Activated gamma-delta T cell treated with Interleukin-2 at 50 U/mL for 16 hours (primary cell): ENCODE measurements around the gene TFRC.
"Not testable (repeated sequence)": the region's sequence is repeated elsewhere in the genome, so short reads cannot be mapped to it uniquely, and the experiment has no call there.

ENCODE experiments used
- DNase-seq: peaks from one replicate; pipeline ENCODE4 v3.0.0-alpha.2; 2020

TFRC gene

DNA sequence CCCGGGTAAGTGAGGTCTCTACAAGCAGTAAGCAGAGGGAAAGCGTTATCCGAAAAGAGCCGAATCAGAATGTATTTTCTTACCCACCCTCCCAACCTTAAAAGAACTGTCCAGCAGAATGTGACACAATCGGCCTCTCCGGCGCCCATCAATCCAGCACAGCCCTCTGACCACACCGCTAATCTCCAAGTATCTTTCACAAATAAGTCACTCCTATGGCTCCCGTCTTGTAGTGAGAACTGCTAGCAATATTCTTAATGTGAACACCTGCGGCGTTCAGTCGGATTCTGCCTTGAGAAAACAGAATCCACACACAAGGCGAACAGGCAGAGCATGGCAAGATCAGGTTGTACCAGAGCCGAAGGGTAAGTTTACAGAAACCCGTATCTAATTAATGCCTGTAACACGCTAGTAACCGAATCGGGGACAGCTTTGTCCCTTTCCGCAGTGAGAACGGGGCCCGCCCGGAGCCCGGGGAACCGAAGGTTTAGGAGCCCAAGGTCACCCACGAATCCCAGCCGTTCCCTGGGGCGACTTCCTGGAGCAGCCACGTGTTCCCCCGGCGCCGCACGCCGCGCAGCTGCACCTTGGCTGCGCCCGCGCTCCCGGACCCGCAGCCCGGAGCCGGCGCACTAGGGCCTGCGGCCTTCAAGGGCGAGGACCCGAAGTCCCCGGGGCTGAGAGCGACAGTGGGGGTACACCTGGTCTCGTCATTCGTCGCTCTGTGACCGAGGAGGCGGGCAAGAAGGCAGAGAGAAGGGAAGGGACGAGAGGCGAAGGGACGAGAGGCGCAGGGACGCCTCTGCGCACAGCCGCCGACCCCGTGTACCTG, 672 bp downstream of the TFRC start:
- DNase-seq, result peak; percentile 37

DNA sequence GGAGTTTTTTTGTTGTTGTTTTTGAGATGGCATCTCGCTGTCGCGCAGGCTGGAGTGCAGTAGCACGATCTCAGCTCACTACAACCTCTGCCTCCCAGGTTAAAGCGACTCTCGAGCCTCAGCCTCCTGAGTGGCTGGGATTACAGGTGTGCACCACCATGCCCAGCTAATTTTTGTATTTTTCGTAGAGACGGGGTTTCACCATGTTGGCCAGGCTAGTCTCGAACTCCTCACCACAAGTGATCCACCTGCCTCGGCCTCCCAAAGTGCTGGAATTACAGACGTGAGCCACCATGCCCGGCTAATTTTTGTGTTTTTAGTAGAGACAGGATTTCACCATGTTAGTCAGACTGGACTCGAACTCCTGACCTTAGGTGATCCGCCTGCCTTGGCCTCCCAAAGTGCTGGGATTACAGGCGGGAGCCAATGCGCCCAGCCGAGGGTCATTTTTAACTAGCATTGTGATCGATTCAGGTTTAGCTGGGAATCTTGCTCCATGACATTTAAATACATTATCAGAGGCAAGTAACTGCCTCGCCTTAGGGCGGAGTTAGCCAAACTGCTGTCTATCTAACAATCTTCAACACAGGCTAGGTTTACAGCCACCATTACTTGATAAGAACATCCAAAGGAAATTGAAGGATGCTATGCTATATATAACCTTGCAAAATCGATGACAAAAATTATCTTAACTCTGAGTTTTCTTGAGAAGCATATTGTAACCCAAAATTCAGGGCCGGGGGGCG, 1.6 kb downstream of the TFRC start:
- DNase-seq, result not testable (repeated sequence)

- DNase-seq, result no peak
These were observed 2.2 kb downstream of the TFRC start for GRCh38 chr3:196079682-196080081.

- no peak for DNase-seq
These were observed 6.9 kb downstream of the TFRC start for GRCh38 chr3:196075013-196075412.

DNA sequence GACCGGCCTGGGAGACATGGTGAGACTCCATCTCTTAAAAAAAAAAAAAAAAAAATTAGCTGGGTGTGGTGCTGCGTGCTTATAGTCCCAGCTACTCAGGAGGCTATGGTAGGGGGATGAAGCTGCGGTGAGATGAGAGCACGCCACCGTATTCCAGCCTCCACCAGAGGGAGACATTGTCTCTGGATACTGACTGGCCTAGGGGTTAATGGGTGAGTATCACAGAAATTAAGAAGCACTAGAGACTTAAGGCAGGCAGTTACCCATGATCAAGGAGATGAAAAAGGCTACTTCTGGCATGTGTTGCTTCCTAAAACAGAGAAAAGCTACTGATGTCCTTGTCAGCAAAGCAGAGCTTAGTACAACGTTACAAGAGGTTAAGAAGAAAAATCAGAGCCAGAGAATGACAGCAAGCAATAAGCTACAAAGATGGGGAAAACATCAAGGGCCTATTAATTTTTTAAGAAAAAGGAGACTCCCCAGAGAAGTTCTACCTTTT, 8.6 kb downstream of the TFRC start:
- peak; percentile 62 for DNase-seq

GRCh38 chr3:196072313-196072712, 9.6 kb downstream of the TFRC start:
- no peak for DNase-seq

- not testable (repeated sequence) for DNase-seq
These were observed 13.1 kb downstream of the TFRC start for GRCh38 chr3:196068812-196069211.

DNA sequence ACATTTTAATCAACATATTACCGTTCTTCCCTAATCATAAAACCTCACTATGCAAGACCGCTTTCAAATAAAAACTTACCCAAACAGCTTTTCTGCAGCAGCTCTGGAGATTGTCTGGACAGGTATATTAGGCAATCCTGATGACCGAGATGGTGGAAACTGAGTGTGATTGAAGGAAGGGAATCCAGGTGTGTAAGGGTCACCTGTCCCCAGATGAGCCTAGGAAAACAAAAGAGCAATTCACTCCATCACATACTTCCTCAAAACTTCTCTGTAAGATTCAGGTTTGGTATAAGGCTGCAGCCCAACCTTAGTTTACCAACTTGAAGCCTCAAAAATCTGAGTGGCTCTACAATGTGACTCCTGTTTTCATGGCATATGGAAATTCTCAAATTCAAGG, 14.5 kb downstream of the TFRC start:
- DNase-seq, result no peak

DNA sequence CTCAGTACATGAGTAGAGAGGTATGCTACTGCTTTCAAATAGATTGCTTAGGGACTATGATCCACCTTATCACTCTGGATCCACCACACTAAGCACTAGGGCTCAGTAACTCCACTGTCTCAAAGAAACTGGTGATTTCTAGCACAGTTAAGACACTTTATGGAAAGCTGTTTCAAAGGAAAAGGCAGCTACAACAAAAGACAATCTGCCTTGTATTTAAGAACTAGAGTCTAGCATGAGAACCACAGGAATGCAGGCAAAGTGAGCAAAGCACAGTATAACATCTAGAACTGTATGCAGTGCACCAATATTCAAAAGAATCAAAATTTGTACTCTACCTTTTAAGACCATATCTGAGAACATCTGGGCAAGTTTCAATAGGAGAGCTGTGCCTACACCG, 17.9 kb downstream of the TFRC start:
- no peak for DNase-seq

- DNase-seq, result no peak
These were observed 18.4 kb downstream of the TFRC start for GRCh38 chr3:196063456-196063855.

- DNase-seq, result no peak
These were observed 18.8 kb downstream of the TFRC start for GRCh38 chr3:196063049-196063448.

- no peak for DNase-seq
These were observed 21.1 kb downstream of the TFRC start for GRCh38 chr3:196060834-196061233.

DNA sequence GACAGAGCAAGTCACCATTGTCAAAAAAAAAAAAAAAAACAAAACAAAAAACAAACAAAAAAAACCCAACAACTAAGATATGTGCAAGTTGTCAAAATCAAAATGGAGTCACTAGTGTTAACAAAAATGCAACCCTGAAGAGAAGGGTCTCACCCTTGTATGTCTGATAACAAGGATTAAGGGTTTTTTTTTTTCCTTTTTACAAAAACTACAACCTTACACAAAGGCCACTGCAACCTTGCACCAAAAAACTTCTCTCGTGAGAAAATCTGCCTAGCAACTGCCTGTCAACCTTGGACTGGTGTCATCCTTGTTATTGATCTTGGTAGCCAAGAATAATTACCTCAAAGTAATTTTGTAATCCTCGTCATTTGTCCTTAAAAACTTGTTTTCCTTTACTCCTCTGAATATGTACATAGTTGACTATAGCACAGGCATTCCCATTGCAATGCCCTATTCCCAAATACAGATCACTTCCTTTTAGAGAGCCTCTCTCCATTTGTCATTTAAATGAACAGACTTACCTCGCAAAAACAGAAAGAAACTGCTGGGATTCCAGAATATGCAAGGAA, 24.0 kb downstream of the TFRC start:
- DNase-seq, result no peak

DNA sequence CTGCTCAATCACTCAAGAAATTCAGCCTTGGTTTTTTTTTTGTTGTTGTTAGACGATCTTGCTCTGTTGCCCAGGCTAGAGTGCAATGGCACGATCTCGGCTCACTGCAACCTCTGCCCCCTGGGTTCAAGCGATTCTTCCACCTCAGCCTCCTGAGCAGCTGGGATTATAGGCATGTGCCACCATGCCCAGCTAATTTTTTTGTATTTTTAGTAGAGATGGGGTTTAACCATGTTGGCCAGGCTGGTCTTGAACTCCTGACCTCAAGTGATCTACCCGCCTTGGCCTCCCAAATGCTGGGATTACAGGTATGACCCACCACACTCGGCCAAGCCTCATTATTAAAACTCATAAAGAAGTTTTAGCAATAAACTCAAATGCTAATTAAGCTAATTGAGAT, 25.5 kb downstream of the TFRC start:
- not testable (repeated sequence) for DNase-seq

- no peak for DNase-seq
These were observed 26.1 kb downstream of the TFRC start for GRCh38 chr3:196055683-196056270.

GRCh38 chr3:196055240-196055639, 26.6 kb downstream of the TFRC start:
- no peak for DNase-seq

GRCh38 chr3:196054661-196055060, 27.2 kb downstream of the TFRC start:
- DNase-seq, result no peak

DNA sequence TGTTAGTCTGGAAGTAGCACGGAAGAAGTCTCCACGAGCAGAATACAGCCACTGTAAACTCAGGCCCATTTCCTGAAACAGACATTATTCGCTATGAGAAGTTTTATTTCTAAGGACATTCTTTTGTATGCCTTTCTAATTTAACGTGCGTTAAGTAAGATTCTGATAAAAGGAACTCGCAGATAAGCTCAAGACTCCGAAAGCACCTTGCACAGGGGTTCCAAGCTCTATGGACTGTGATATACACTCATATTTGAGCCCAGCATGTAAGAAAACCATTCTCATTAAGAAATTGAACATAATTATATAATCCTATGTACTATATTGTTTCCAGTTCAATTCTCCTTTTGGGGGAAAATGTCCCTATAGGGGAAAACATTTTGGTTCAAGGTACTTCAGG, 28.4 kb downstream of the TFRC start:
- DNase-seq, result no peak

GRCh38 chr3:196051282-196052076, 30.4 kb downstream of the TFRC start:
- no peak for DNase-seq

DNA sequence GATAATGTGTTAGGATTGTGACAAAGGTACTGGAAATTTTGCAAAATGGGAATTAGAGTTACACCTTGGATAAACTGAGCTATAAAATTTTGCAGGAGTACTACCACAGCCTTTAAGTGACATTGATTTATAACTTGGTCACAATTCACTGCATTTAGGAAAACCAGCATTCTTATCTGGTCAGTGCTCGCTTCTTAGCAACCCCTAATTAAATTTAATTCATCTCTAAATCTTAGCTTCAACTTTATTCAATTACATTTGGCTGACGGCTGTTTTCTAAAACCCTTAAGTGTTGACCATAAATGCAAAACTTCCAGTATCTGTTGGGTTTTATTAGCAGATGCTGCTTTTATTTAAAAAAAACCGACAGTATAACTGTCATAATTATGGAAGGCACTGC, 31.3 kb downstream of the TFRC start:
- DNase-seq, result no peak

GRCh38 chr3:196049653-196050052, 32.2 kb downstream of the TFRC start:
- no peak for DNase-seq

DNA sequence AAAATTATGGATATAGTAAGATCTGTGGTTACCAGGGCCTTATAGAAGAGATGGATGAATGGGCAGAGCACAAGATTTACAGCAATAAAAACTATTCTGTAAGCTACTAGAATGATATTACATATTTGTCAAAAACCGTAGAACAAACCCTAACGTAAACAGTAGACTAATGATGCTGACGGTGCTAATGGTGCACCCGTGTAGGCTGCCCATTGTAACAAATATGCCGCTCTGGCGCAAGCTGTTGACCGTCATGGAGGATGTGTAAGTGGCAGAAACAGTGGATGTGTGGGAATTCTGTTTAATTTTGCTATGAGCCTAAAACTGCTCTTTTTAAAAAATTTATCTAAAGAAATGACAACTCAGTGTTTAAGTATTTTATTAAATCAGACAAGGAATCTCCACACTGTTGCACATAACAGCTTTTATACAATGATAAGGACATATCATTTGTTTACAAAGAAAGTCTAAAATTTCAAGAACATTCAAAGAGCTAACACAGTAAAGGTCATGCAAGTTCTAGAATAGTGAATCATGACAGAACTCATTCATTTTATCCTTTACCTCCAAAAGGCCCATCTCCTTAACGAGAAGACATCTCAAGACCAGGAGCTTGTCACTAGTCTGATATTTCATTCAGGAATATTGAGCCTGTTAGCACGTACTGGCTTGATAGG, 32.8 kb downstream of the TFRC start:
- DNase-seq, result no peak
